DND-41 (cell line): Measurements from ENCODE around the gene RNF217.

Experiments
- CTCF ChIP-seq: IDR thresholded peaks from 2 replicates; pipeline ENCODE4 v1.5.1; 2012; ENCODE audit warnings: borderline replicate concordance, low read length, moderate library complexity, mild to moderate bottlenecking; ENCODE audit not compliant: poor library complexity, severe bottlenecking; ENCODE audit errors: extremely low read depth
- EZH2 ChIP-seq: IDR thresholded peaks from 3 replicates; pipeline ENCODE4 v1.6.1; 2012; ENCODE audit warnings: borderline replicate concordance, low read depth, mild to moderate bottlenecking, moderate library complexity, low read length, inconsistent platforms; ENCODE audit not compliant: severe bottlenecking

GRCh38 chr6:124961464-124961776, 817 bp upstream of the RNF217 start:
- TF ChIP-seq CTCF (no peak), EZH2 (no peak)
